ENCODE measurements around the gene COPS4.
A peak's percentile ranks its signal among the peaks of the same experiment; 100 is the strongest.
"Not testable (repeated sequence)": the region's sequence is repeated elsewhere in the genome, so short reads cannot be mapped to it uniquely, and the experiment has no call there.

Gene COPS4

GRCh38 chr4:83024233-83024632, 10.8 kb upstream of the COPS4 start:
- no peak for DNase-seq

- DNase-seq: no peak
Measured at GRCh38 chr4:83025563-83025962, 9.4 kb upstream of the COPS4 start.

GRCh38 chr4:83028976-83029375, 6.0 kb upstream of the COPS4 start:
- no peak for DNase-seq

- DNase-seq: no peak
Measured at GRCh38 chr4:83029688-83030087, 5.3 kb upstream of the COPS4 start.

GRCh38 chr4:83036991-83037665, 2.1 kb downstream of the COPS4 start:
- DNase-seq: no peak

DNA sequence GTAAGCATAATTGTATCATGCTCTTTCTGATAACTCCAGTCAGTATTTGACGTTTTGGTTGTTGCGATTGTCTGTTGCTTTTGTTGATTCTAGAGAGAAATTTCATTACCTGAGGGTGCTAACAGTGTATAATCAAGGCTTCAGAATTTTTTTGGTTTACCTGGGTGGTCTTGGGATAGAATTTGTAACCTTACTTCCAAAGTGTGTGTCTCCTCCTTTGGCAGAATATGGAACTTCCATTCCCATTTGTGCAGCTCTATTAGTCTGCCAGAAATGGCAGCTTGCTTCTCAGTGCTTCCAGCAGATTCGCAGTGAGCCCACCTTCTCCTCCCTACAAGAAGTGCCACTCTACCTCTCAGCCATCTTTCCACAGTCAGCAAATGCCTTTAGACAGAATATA, 5.3 kb downstream of the COPS4 start:
- no peak for DNase-seq

DNA sequence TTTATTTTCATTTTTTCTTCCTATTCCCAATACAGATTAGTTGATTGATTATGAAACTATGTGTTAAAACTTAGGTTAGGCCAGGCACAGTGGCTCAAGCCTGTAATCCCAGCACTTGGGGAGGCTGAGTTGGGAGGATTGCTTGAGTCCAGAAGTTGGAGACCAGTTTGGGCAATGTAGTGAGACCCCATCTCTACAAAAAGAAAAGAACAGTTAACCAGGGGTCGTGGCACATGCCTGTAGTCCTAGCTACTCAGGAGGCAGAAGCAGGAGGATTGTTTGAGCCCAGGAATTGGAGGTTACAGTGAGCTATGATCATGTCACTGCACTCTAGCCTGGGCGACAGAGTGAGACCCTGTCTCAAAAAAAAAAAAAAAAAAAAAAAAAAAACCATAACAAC, 8.2 kb downstream of the COPS4 start:
- DNase-seq: not testable (repeated sequence)

- no peak for DNase-seq
Measured at GRCh38 chr4:83043801-83044407, 8.9 kb downstream of the COPS4 start.

- DNase-seq: no peak
Measured at GRCh38 chr4:83046693-83047473, 11.9 kb downstream of the COPS4 start.

- not testable (repeated sequence) for DNase-seq
Measured at GRCh38 chr4:83048781-83049180, 13.8 kb downstream of the COPS4 start.

- DNase-seq: no peak
Measured at GRCh38 chr4:83054928-83055327, 19.9 kb downstream of the COPS4 start.

DNA sequence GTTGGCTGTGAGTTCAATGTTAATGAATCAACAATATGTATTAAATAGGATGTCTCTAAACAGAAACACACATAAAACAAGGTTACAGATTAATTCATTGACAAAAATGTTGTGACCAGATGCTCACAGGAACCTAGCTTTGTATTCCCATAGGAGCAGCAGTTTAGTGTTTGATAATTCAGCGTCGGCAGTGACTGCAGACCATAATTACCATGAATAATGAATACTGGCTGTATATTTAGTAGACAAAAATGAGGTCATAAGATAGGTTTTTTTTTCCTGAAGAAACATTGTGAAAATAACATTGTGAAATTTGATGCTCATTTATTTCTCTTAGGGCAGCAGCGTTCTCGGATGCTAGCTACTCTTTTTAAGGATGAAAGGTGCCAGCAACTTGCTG, 27.8 kb downstream of the COPS4 start:
- DNase-seq: no peak

GRCh38 chr4:83065266-83065665, 30.3 kb downstream of the COPS4 start:
- no peak for DNase-seq

DNA sequence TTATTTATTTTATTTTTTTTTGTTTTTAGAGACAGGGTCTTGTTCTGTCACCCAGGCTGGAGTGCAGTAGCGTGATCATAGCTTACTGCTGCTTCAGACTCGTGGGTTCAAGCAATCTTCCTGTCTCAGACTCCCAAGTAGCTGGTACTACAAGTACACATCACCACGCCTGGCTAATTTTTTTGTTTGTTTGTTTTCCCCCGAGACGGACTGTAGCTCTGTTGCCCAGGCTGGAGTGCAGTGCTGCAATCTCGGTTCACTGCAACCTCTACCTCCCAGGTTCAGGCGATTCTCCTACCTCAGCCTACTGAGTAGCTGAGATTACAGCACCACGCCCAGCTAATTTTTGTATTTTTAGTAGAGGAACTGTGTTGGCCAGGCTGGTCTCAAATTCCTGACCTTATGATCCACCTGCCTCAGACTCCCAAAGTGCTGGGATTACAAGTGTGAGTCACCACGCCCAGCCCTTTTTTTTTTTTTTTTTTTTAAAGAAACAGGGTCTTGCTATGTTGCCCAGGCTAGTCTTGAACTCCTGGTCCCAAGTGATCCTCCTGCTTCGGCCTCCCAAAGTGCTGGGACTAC, 32.2 kb downstream of the COPS4 start:
- DNase-seq: no peak

DNA sequence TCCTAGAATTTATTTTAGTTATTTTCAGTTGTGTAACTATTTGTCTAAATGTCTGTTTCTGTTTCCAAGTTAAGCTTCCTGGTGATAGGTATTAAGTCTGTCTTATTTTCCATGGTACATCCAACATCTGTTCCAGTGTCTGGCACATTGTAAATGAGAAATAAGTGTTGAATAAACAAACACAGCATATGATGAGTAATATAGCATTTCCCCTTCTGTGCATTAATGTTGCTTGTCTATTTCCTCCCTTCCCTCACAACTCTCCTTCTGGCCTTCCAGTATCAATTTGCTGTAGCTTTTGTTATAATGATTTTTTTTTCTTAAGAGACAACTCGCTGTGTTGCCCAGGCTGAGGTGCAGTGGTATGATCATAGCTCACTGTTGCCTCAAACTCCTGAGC, 36.1 kb downstream of the COPS4 start:
- DNase-seq: no peak

DNA sequence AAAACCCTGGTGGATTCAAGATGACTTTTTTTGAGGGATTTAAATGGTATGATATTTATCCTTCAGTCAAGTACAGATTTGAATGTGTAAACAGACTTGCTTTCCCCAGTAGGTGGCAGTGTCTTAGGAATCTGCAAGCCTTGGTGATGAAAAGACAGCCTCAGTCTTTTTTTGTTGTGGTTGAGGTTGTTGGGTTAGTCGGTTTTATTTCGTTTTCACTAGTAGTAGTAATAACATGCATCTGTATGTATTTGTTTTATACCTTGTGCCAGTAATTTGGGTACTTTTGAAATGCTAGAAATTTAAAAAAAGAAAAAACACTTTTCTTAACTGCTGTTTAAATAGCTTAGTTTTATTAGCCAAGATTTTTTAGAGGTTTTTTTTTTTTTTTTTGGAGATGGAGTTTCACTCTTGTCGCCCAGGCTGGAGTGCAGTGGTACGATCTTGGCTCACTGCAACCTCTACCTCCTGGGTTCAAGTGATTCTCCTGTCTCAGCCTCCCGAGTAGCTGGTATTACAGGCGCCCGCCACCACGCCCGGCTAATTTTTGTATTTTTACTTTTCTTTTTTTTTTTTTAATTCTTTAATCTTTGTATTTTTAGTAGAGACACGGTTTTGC, 39.2 kb downstream of the COPS4 start:
- DNase-seq: peak; percentile 22

DNA sequence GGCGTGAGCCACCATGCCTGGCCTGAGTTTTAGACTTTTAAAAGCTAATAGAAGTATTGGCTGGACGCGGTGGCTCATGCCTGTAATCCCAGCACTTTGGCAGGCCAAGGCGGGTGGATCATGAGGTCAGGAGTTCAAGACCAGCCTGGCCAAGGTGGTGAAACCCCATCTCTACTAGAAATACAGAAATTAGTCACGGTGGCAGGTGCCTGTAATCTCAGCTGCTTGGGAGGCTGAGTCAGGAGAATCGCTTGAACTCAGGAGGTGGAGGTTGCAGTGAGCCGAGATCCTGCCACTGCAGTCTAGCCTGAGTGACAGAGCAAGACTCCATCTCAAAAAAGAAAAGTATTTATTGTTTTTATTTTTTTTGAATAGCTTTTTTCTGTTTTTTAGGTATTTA, 39.8 kb downstream of the COPS4 start:
- not testable (repeated sequence) for DNase-seq

DNA sequence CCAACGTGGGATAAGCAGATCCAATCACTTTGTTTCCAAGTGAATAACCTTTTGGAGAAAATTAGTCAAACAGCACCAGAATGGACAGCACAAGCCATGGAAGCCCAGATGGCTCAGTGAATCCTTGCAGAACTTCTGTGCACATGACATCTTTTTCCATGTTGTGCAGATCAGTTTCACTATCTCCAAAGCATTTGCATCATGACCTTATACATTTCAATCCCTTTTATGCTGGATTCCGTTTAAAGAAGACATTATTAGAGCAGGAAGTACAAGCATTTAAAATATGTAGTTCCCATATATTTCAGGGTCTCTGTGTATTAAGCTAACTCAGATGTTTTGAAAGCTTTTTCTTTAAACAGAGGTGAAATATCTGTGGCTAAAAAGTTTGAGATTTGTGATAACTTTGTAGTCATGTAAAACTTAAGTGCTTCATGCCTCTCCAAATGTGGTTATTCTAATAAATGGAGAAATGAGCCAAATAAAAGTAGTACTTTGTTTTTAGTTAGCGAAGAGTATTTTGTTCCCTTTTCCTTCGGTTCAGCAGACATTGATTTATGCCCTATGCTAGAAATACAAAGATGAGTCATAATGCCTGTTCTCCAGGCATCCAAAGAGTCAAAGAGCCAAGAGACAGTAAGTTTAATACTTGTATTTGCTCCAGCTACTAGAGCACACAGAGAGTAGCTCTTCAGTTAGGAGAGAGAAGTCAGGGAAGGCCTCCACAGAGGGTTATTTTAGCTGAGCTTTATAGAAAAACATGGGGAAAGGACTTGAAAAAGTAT, 40.5 kb downstream of the COPS4 start:
- DNase-seq: no peak

- no peak for DNase-seq
Measured at GRCh38 chr4:83080561-83080960, 45.6 kb downstream of the COPS4 start.

- no peak for DNase-seq
Measured at GRCh38 chr4:83082777-83083176, 47.8 kb downstream of the COPS4 start.

DNA sequence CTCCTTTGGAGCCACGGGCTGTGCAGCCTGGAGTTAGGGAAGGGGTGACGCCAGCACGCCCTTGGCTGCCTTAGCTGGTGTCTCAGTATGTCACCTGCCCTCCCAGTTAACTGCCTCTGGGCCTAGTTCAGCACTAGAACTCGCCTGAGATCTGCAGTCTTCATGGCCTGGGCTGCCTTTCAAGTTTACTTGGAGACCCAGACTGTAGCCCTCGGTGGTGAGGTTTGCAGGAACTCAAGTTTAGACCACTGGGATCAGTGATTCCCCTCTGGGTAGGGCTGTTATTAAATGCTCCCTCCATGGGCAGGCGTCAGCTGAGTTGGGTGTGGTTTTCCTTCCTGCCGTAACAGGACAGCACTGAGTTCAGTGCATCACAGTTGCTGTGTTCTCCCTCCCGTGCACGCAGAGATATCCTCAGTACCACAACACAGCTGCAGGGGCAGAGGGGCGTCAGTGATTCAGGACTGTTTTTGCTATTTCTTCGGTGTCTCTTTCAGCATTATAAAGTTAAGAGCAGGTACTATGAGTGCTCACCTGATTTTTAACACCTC, 49.0 kb downstream of the COPS4 start:
- DNase-seq: peak; percentile 57

GRCh38 chr4:83084956-83085355, 50.0 kb downstream of the COPS4 start:
- DNase-seq: not testable (repeated sequence)
